NCI-H748 (cell line): ENCODE results near the gene SNX13.

Experiments used
- DNase-seq: peaks from one replicate; lab custom pipeline; 2025; ENCODE audit not compliant: unreplicated experiment; lab: John Stamatoyannopoulos, UW

The SNX13 gene

GRCh38 chr7:17940302-17940883 is at the start of gene SNX13:
TSS of gene SNX13 (minus strand) at chr7:17940494. CDS start at chr7:17940295, 199 bp downstream.
- peak; percentile 96 for DNase-seq

- no peak for DNase-seq
Measured at GRCh38 chr7:17989546-17989945, 49.3 kb upstream of the SNX13 start.

- DNase-seq: peak; percentile 4
Measured at GRCh38 chr7:17988858-17989257, 48.6 kb upstream of the SNX13 start.

GRCh38 chr7:17988141-17988540 is 47.8 kb upstream of the SNX13 start:
- no peak for DNase-seq

- no peak for DNase-seq
Measured at GRCh38 chr7:17986851-17987250, 46.6 kb upstream of the SNX13 start.

GRCh38 chr7:17985473-17986239 is 45.4 kb upstream of the SNX13 start:
- no peak for DNase-seq

- DNase-seq: no peak
Measured at GRCh38 chr7:17984288-17984687, 44.0 kb upstream of the SNX13 start.

GRCh38 chr7:17983221-17984062 is 43.1 kb upstream of the SNX13 start:
- no peak for DNase-seq

- DNase-seq: no peak
Measured at GRCh38 chr7:17976952-17977351, 36.7 kb upstream of the SNX13 start.

GRCh38 chr7:17971411-17971810 is 31.1 kb upstream of the SNX13 start:
- DNase-seq: peak; percentile 9

- no peak for DNase-seq
Measured at GRCh38 chr7:17968791-17969715, 28.8 kb upstream of the SNX13 start.

GRCh38 chr7:17966706-17967105 is 26.4 kb upstream of the SNX13 start:
- no peak for DNase-seq

- DNase-seq: no peak
Measured at GRCh38 chr7:17965603-17966002, 25.3 kb upstream of the SNX13 start.

- DNase-seq: no peak
Measured at GRCh38 chr7:17963281-17963680, 23.0 kb upstream of the SNX13 start.

GRCh38 chr7:17962652-17963051 is 22.4 kb upstream of the SNX13 start:
- DNase-seq: no peak

- DNase-seq: no peak
Measured at GRCh38 chr7:17957871-17958270, 17.6 kb upstream of the SNX13 start.

GRCh38 chr7:17952387-17952786 is 12.1 kb upstream of the SNX13 start:
- no peak for DNase-seq

- DNase-seq: no peak
Measured at GRCh38 chr7:17951742-17952254, 11.5 kb upstream of the SNX13 start.

- DNase-seq: no peak
Measured at GRCh38 chr7:17948526-17949238, 8.4 kb upstream of the SNX13 start.

GRCh38 chr7:17947620-17948019 is 7.3 kb upstream of the SNX13 start:
- DNase-seq: no peak
